CD4-positive, alpha-beta T cell (primary cell): ENCODE measurements around the gene NTN1. TPM values are rescaled to one million over a fixed set of nuclear protein-coding genes. Genes with fewer than 3 reads are reported as not detected.

Experiments used
- ATAC-seq: fragments of 200-7000 bp; cut with Tn5 transposase; one replicate; pipeline ENCODE4 v1.10.0; 2022; ENCODE audit warnings: mild to moderate bottlenecking; ENCODE audit not compliant: poor library complexity
- CTCF ChIA-PET: fragments of 350-600 bp; sonication (Branson Sonifier 250); formaldehyde crosslinking; loops from one replicate; lab custom pipeline; 2021; ENCODE audit warnings: antibody characterized with exemption, inconsistent platforms; lab: Charles Lee
- POLR2A ChIA-PET: fragments of 350-600 bp; sonication (Branson Sonifier 250); formaldehyde crosslinking; loops from one replicate; lab custom pipeline; 2021; ENCODE audit warnings: antibody characterized with exemption, inconsistent platforms; lab: Charles Lee
- DNase-seq, 14 experiments: peaks; one replicate each; pipeline ENCODE4 v3.0.0-alpha.2; 2013 to 2020; ENCODE audit warnings: mixed read lengths in 2 of 14
- H3K27ac ChIP-seq, 2 donors: one replicate each; pipeline versions ENCODE4 v1.5.1 to v1.7.0; 2013; ENCODE audit warnings: low read length in 2 of 2, low read depth in 1 of 2, mild to moderate bottlenecking in 1 of 2
- H3K27me3 ChIP-seq, 2 experiments: 1 replicate in 1 of 2; 2 replicates in 1 of 2; pipeline versions ENCODE4 v1.6.1 to v1.7.0; 2013; ENCODE audit warnings: low read length in 2 of 2, control low read depth in 1 of 2, mild to moderate bottlenecking in 1 of 2, moderate library complexity in 1 of 2; ENCODE audit not compliant: insufficient read depth in 2 of 2, control insufficient read depth in 1 of 2
- H3K36me3 ChIP-seq: one replicate; pipeline ENCODE4 v1.6.1; 2013; ENCODE audit warnings: low read length, control low read depth; ENCODE audit not compliant: insufficient read depth
- H3K4me1 ChIP-seq: one replicate; pipeline ENCODE4 v1.6.1; 2013; ENCODE audit warnings: low read length, control low read depth; ENCODE audit not compliant: insufficient read depth
- H3K4me3 ChIP-seq: one replicate; pipeline ENCODE4 v1.5.1; 2013; ENCODE audit warnings: mild to moderate bottlenecking, low read length, moderate library complexity
- H3K9me3 ChIP-seq, 2 experiments: 1 replicate in 1 of 2; 2 replicates in 1 of 2; pipeline versions ENCODE4 v1.6.1 to v1.7.0; 2013; ENCODE audit warnings: low read length in 2 of 2, mild to moderate bottlenecking in 2 of 2, control low read depth in 1 of 2, moderate library complexity in 1 of 2; ENCODE audit not compliant: control insufficient read depth in 1 of 2, insufficient read depth in 1 of 2
- H3K27ac Mint-ChIP-seq: one replicate; pipeline ENCODE4 v1.8.0; 2020; ENCODE audit warnings: mixed read lengths
- H3K27me3 Mint-ChIP-seq: one replicate; pipeline ENCODE4 v1.8.0; 2021; ENCODE audit warnings: mixed read lengths
- H3K36me3 Mint-ChIP-seq: one replicate; pipeline ENCODE4 v1.8.0; 2021; ENCODE audit warnings: low read depth, mixed read lengths
- H3K4me1 Mint-ChIP-seq: one replicate; pipeline ENCODE4 v1.8.0; 2021; ENCODE audit warnings: low read depth, mixed read lengths
- H3K4me3 Mint-ChIP-seq: one replicate; pipeline ENCODE4 v1.8.0; 2020; ENCODE audit warnings: mild to moderate bottlenecking, mixed read lengths
- H3K9me3 Mint-ChIP-seq: one replicate; pipeline ENCODE4 v1.8.0; 2020; ENCODE audit warnings: mixed read lengths
- intact Hi-C, 2 experiments: fragments of 100-400 bp; cut with DNase I in 1 of 2; cut with micrococcal nuclease in 1 of 2; formaldehyde crosslinking; loops; one replicate each; pipeline versions ENCODE4 v1.15.1 to v1.9.0; 2023 to 2025; cut with DNase I, micrococcal nuclease
- total RNA-seq, 174 experiments: library from RNA in 2 of 174; stranded (reverse) in 2 of 174; gene quantifications; one replicate each; pipeline ENCODE4 v1.2.3 and lab custom pipeline; 2021 to 2026
- TF ChIP-seq, protein P1 (sequence below): fragments of 200-600 bp; IDR thresholded peaks from one replicate; pipeline ENCODE4 v1.8.0; 2022; ENCODE audit warnings: antibody characterized with exemption, mild to moderate bottlenecking

The NTN1 gene
- total RNA-seq, 2 experiments from 2014 or later, result 0.08 to 0.14 TPM

DNA sequence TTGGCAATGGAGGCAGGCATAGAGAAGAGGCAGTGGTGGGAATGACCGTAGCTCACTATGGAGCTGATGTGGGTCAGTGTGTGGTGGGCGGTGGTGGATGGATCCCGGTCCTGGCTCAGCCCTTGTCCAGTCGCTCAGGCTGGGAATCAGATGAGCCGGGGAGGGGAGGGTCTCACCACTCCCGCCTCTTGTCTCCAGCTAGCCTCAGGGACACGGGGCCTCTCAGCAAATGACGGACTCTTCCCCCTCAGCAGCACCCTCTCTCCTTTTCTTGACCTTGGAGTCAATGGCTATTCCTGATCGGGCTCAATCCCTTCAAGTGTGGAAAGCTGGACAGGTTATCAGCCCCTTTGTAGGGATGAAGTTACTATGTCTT is 208.5 kb downstream of the NTN1 start:
- DNase-seq (no peak), ATAC-seq (no peak)
- Histone ChIP-seq H3K4me3 (no peak overlapping the region), H3K9me3 (peaks cover 0 to 3% of the 10 kb centered on the region in 2 experiments), H3K27me3 (peaks cover 0 to 5% of the 10 kb centered on the region in 2 experiments), H3K27ac (no peak overlapping the region), H3K36me3 (no peaks in the 10 kb centered on the region), H3K4me1 (peaks cover 14% of the 10 kb centered on the region)
- intact Hi-C loops, result no loop called here
- TF ChIP-seq, protein P1, sequence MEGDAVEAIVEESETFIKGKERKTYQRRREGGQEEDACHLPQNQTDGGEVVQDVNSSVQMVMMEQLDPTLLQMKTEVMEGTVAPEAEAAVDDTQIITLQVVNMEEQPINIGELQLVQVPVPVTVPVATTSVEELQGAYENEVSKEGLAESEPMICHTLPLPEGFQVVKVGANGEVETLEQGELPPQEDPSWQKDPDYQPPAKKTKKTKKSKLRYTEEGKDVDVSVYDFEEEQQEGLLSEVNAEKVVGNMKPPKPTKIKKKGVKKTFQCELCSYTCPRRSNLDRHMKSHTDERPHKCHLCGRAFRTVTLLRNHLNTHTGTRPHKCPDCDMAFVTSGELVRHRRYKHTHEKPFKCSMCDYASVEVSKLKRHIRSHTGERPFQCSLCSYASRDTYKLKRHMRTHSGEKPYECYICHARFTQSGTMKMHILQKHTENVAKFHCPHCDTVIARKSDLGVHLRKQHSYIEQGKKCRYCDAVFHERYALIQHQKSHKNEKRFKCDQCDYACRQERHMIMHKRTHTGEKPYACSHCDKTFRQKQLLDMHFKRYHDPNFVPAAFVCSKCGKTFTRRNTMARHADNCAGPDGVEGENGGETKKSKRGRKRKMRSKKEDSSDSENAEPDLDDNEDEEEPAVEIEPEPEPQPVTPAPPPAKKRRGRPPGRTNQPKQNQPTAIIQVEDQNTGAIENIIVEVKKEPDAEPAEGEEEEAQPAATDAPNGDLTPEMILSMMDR, result no peak
- Mint-ChIP-seq H3K4me1 (no peaks in the 10 kb centered on the region), H3K4me3 (no peak overlapping the region), H3K27me3 (no peaks in the 10 kb centered on the region), H3K36me3 (no peaks in the 10 kb centered on the region), H3K27ac (no peak overlapping the region), H3K9me3 (no peaks in the 10 kb centered on the region)
- POLR2A ChIA-PET, result no interaction called here
- CTCF ChIA-PET, result no interaction called here

DNA sequence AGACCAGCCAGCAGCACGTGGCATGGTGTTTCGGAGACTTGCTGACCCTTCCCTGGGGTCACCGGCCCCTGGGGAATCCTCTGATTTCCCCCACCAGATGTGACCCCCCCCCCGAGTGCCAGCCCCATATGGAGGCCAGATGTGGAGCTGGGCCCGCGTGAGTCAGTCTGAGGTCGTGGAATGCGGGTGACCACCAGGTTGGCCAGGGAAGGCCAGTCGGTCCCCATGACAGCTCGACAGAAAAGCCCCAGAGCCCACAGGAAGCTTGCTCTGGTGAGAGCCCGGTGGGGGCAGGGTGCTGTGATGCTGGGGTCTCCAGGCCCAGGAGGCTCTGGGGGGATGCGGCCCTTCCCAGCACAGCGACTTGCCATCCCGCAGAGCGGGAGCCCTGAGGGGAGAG is 209.0 kb downstream of the NTN1 start:
- Mint-ChIP-seq H3K4me1 (no peaks in the 10 kb centered on the region), H3K9me3 (no peaks in the 10 kb centered on the region), H3K27me3 (no peaks in the 10 kb centered on the region), H3K27ac (no peak overlapping the region), H3K36me3 (no peaks in the 10 kb centered on the region), H3K4me3 (no peak overlapping the region)
- ChIA-PET POLR2A (no interaction called here), CTCF (no interaction called here)
- intact Hi-C loops, result no loop called here
- DNase-seq, result no peak
- Histone ChIP-seq H3K27ac (no peak overlapping the region), H3K36me3 (no peaks in the 10 kb centered on the region), H3K9me3 (peaks cover 0 to 3% of the 10 kb centered on the region in 2 experiments), H3K4me1 (peaks cover 14% of the 10 kb centered on the region), H3K4me3 (no peak overlapping the region), H3K27me3 (peaks cover 0 to 5% of the 10 kb centered on the region in 2 experiments)
- no peak for ATAC-seq
- TF ChIP-seq, protein P1, result no peak

DNA sequence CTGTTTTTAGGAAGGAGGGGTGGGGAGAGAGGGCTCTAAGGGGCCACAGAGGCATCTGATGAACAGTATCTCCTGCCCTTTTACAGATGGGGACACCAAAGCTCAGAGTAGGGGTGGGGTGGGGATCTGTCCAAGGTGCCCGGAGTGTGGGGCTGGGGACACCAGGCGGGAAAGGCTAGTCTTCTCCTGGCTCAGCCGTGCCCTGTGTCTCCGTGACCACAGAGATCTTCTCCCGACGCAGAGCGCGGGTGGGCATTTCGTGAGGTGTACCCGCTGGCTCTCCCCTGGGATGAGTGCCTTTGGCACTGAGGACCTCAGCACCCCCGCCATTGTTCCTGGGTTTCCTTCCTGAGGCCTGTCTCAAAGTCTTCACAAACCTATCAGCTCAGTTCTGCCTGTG is 209.6 kb downstream of the NTN1 start:
- Mint-ChIP-seq H3K9me3 (no peaks in the 10 kb centered on the region), H3K27me3 (no peaks in the 10 kb centered on the region), H3K4me1 (no peaks in the 10 kb centered on the region), H3K27ac (no peak overlapping the region), H3K36me3 (no peaks in the 10 kb centered on the region), H3K4me3 (no peak overlapping the region)
- ATAC-seq (no peak), DNase-seq (no peak)
- TF ChIP-seq, protein P1, result no peak
- CTCF ChIA-PET, result no interaction called here
- no peak overlapping the region for H3K27ac ChIP-seq
- H3K36me3 ChIP-seq, result no peaks in the 10 kb centered on the region
- peaks cover 12% of the 10 kb centered on the region for H3K4me1 ChIP-seq
- peaks cover 0 to 5% of the 10 kb centered on the region in 2 experiments for H3K27me3 ChIP-seq
- no peak overlapping the region for H3K4me3 ChIP-seq
- H3K9me3 ChIP-seq, result peaks cover 0 to 3% of the 10 kb centered on the region in 2 experiments
- intact Hi-C loops, result no loop called here
- POLR2A ChIA-PET, result no interaction called here
